HG02798 (cell line): ENCODE results near the gene GAS2L1.

Source experiments
- ATAC-seq: cut with Tn5 transposase; IDR thresholded peaks from one replicate; pipeline ENCODE4 v1.9.1; 2021; ENCODE audit warnings: mild to moderate bottlenecking; ENCODE audit not compliant: unreplicated experiment, poor library complexity

The GAS2L1 gene

DNA sequence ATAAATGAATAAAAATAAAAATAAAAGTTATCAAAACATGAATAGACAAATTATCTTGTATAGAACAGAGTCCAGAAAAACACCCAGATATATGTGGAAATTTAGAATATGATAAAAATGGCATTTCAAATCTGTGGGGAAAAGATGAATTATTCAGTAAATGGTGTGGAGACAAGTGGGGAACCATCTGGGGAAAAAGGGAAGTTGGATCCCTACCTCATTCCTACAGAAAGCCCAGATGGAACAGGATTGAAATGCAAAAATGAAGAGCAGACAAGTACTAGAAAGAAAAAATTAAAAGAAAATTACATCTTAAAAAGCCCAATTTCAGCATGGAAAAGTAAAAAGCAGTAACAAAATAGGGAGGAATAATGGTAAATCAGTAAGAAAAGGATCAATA lies 17.2 kb downstream of the GAS2L1 start:
- ATAC-seq: no peak

DNA sequence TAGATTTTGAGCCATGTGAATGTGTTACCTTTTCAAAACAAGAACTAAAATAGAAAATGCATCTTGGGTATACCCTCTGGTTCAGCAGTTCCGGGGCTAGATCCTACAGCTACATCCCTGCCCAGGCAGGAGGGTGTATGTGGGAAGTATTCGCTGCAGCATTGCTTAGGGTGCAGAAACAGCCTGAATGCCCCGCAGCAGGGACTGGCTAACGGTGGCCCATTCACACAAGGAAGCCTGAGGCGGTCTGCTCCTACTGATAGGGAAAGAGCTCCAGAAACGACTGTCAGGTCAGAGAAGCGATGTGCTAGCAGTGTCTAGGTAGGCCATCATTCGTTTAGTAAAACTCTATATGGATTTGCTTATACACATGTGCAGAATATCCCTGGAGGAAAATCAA lies 18.9 kb downstream of the GAS2L1 start:
- no peak for ATAC-seq

DNA sequence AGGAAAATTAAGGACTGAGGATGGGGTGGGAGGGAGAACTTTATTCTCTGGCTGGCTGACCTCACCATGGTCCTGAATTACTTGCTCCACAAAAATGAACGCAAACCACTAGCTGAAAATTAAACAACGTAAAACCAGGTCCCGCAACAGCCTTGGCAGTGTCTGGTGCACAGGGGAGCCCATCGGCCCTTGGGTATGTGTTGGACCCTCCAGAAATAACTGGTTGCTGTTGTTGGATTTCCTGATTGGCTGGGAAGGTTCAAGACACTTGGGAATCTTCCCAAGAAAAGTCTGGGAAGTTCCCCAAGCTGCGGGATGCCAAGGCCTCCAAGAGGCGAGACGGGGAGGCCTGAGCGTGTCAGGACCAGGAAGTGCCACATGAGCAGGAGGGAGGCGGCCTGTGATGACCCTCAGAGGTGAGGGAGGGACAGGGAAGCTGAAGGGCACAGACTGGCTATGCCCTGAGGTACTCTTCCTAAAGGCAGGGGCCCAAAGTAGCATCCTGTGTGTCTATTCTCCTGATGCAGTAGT lies 19.4 kb downstream of the GAS2L1 start:
- no peak for ATAC-seq

DNA sequence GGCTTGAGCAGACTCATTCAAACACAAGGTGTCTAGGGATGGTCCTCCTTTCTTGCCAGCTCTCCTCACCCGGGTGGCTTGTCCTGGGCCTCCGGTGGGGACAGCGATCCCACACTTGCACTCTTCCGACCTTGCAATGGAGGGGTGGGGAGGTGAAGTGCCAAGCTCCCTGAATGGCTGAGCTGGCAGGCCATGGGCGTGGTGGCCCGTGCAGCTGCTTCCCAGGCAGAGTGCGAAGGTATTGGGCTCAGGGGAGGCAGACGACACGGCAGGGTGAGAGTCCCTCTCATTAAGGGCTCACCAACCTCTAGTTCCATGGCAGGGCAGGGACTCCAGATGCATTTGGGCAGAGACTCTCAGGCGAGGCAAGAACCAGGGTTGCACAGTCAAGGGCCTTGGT lies 20.0 kb downstream of the GAS2L1 start:
- ATAC-seq: no peak

DNA sequence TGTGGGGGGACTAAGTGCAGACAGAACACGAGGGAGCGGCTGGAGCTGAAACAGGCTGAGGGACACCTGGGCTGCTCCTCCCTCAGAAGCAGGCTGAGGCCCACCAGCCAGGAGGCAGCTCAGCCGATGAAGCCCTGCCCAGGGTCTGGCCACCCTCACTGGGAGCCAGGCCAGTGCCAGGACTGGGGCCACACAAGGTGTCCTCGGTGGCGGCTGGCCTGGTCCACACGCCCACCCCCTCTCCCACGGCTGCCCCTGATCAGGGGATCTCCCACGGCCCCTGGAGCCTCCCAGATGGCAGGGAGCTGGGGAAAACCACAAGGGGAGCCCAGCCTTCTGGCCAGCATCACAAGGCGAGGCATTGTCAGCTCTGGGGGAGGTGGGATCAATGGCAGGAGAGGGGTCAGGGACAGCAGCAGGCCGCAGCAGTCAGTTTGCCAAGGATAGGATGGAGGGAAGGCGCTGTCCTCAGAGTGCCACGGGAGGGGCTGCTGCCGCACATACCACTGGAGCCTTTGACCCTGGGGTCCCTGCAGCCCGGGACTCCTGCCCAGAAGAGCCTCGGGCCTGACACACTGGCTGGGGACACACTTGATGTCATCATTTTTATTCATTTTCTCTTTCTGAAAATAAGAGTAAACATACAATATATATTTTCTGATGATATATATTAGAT lies 20.8 kb downstream of the GAS2L1 start:
- ATAC-seq: no peak

DNA sequence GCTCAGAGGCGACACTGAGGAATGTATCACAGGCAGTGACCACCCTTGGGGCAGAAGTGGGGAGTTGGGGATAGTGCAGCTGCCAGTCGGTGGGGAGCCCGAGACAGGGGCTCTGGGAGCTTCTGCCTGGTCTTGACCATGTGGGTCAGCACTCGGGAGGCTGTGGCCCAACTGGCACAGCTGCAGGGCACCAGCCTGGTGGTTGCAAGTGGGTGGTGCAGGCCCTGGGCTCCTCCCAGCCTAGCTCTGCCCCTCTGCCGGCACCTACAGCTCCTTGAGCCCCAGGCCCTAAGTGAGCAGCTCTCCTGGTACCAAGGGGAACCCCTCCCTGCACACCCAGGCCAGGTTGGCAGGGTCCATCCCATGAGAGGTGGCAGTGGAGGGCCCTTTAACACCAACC lies 21.6 kb downstream of the GAS2L1 start:
- no peak for ATAC-seq

DNA sequence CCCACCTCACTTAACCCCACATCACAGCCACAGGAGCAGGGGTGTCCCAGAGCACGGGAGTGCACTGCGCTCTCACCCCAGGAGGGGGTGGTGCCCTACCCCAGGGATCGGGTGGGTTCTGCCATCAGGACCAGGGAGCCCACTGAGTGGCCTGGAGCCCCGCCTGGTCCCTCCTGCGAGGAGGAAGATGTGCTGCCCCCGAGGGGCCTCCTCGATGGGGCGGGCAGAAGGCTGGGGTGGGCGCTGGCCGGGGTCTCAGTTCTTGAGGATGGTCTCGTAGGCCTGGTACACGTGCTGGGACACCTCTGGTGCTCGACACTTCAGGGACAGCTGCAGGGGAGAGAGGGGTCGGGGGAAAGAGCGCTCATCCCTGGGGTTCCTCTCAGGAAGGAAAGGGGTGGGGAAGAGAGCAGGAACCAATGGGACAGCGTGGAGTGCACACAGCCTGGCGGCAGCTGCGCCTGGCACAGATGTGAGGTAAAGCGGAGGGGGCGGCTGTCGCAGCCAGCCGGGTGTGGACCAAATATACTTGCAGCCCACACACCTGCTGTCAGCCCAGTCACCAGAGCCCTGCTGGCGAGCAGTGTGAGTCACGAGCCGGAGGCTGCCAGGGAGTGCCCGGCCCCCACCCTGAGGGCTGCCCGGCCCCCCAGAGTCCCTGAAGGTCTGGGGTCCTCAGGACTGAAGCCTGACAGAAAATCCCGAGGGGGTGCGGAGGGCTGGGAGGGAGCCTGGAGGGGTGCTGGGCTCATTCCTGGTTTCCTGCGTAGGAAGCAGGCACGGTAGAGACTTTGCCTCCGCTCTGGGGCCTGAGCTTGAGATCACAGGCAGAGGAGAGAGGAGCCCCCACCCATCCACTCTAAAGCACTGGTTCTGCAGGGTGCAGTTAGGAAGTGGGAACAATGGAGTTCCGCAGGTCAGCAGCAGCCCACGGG lies 22.4 kb downstream of the GAS2L1 start:
- no peak for ATAC-seq

DNA sequence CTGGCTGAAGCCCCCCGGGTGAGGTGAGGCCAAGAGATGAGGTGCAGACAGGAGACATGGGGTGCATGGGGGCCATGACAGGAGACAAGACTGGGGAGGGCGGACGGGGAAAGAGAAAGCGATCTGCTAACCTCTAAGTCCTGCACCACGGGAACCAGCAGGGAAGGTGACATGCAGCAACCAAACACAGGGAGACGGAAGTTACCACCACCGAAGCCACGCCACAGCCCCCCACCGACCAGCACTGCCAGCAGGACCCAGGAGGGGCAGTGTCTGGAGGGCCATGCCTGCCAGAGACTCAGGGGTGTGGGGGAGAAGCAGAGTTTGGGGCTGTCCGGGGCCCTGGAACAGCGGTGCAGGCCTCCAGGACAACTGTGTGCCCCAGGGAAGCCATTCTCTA lies 23.1 kb downstream of the GAS2L1 start:
- no peak for ATAC-seq

DNA sequence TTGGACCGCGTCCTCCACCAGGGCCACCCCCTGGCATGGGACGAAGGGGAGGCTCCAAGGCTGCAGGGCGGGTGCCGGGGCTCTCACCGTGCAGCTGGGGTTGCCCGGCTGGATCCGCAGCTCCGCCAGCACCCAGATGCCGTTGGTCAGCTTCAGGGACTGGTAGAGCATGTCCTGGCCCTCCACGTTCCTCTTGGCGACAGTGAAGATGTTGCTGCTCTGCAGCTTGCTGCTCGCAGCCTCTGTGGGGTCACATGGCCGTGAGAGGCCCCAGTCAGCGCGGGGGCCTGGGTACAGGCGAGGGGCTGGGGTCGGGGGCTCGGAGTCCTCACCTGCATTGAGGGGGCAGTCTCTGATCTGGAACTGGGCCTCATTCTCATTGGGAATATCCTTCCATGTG lies 23.8 kb downstream of the GAS2L1 start:
- ATAC-seq: no peak

DNA sequence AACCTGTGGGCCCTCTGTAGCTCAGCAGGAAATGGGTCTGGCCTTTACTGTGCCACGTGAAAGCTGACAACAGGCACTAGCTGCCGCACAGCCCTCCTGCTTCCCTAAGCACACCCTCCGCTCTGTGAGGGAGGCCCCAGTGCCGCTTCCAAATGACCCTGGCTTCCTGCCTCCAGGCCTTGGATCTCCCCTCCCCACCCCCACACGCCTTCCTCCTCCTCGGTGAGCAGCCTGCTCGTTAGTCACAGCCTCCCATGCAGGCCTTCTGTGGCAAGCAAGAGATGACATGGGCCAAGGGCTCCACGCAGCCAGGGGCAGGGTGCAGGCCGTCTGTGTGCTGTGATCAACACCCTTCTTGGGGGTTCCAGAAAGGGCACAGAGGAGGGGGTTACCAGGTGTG lies 24.3 kb downstream of the GAS2L1 start:
- ATAC-seq: no peak

DNA sequence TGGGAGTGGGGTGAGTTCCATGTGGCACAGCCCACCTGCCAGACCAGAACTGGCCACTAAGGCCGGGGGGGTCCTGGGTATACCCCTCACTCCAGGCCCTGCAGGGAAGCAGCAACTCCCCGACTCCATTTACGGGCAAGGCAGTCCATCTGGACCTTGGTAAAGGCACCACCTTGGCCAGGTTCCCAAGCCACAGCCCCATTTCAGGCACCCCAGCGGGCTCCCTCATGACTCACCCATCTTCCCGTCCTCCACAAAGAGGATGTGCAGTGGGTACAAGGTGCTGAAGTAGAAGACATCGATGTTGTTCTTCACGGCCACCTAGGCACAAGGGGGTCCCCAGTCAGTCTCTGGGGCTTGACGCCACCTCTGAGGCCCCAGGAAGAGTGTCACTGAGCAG lies 24.8 kb downstream of the GAS2L1 start:
- ATAC-seq: no peak

DNA sequence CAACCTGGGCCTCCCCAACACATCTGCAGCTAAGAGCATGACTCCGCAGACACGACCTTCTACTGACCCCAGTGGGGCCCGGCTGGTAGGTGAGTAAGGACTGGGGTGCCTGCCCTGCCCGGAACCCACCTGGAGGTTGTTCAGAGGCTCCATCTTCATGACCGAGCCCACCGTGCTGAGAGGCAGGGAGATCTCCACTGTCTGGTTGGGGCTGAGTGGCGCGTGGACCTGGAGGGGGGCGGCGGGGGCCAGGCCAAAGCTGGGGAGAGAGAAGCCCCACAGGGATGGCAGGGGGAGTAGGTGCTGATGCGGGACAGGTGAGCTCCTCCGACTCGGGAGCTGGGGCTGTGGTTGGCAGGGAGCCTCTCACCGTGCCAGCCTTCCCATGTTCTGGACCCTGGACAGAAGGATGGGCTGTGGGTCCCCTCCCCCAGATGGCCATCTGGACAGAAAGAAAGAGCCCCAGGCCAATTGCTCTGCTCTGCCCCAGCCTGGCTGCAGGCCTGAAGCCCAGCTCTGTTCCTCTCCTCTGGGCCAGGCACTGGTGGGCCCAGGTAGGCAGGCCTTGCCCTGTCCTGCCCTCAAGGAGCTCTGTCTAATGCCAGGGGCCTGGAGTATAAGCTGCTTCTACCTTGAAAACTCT lies 25.3 kb downstream of the GAS2L1 start:
- no peak for ATAC-seq

DNA sequence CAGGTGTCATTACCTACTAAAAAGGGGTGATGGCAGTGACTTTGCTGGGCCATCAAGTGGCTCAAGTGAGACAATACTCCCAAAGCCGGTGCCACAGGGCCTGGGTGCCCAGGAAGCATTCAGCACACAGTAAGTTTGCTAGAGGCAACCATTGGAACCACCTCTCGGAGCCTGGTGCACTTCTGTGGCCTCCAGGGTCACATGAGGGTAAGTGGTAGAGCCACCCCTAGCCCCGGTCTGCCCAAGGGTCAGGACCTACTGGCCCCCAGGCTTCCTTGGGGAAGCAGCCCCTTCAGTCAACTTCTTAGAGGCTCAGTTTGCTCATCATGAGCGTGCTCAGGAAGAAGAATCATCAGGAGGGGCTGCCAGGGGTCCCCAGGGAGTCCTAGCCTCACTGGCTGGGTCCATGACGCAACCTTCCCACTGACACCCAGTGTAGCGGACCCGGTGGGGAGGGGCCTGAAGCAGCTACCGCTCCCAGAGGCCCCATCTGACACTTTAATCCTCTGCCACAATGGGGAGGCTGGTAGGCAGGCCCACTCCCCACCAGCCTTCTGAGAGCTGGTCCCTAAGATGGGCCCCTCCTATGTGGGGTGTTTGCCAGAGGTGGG lies 26.5 kb downstream of the GAS2L1 start:
- ATAC-seq: no peak

DNA sequence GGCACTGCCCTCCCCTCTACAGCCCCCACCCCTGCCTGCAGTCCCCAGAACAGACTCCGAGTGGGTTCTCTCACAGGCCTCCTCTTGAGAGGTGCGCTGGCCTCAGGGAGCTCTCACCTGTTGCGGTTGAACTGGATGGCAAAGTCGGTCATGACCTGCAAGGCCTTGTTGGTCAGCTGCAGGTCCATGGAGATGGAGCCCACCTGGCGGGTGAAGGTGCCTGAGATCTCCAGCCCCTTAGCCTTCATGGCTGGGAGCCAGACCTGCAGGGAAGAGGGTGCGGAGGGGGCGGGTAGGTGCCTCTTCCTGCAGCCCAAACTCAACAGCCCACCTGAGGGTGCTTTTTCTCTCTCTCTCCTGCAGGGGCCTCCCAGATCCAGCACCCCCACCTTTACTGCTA lies 27.7 kb downstream of the GAS2L1 start:
- no peak for ATAC-seq

DNA sequence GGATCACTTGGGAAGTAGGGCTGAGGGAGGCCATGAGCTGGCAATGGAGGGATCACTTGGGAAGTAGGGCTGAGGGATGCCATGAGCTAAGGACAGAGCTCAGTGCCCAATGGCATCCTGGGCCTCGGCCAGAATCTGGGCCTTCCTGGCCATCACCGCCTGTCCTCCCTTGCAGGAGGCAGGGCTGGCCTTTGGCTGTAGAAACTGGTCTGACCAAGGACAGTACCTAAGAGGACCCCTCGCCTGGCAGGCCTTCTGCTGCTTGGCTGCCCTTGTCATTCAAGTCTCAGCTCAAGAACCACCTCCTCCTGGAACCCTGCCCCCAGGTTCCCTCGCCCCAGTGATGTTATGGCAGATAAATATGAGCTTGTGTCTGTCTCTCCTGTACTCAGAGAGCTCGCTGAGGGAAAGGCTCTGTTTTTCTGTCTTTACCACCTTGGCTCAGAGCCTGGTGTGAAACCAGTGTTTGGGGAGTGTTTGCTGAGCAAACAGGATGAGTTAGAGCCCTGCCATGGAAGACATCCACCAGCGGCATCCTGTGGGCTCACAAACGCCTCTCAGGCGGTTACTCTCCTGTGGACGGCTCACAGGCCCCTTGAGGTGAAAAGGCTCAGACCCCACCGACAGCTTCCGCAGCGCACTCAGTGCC lies 28.4 kb downstream of the GAS2L1 start:
- ATAC-seq: no peak

DNA sequence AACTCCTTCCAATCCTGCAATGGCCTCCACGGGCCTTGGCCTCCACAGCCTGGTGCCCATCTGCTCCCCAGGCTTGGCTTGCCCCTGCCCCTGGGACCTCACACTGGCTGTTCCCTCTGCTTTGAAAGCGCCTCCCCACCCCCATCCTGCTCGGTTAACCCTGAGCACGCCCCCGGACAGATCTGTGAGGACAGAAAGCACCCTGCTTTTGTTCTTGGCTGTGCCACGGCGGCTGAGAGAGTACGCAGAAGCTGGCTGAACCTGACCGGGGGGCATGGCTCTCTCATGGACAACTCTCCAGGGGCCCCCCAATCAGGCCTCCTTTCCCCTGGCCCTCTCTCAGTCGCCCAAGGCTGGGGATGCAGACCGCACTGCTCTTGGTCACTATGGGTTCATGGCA lies 29.2 kb downstream of the GAS2L1 start:
- no peak for ATAC-seq

DNA sequence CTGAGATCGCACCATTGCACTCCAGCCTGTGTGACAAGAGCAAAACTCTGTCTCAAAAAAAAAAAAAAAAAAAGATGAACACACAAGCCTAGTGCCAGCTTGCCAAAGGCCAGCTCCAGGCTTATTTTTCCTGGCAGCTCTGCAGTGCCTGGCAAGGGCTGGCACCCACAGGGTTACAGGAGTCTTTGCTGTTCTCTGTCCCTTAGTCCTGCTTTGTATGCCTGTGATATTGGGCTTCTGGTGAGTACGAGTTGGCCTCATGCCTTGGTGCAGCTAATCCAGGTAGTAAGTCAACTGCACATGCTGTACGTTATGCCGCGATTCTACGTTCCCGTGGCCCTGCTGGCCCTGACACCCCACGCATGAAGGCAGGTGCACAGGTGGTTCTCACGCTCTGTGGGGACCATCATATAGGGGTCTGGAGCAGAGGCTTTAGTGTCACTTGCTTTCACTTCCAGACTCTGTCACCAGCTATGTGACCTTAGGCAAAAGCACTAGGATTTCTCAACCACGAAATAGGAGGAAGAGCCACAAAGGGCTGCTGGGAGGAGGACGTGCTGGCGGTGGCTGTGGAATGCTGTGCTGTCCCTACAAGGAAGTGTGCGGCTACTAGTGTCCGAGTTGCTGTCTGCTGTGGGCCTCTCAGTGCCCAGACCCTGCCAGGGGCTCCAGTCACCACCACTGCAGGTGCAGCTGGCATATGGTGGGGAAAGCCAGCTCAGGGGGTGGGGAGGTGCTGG lies 30.5 kb downstream of the GAS2L1 start:
- ATAC-seq: no peak

DNA sequence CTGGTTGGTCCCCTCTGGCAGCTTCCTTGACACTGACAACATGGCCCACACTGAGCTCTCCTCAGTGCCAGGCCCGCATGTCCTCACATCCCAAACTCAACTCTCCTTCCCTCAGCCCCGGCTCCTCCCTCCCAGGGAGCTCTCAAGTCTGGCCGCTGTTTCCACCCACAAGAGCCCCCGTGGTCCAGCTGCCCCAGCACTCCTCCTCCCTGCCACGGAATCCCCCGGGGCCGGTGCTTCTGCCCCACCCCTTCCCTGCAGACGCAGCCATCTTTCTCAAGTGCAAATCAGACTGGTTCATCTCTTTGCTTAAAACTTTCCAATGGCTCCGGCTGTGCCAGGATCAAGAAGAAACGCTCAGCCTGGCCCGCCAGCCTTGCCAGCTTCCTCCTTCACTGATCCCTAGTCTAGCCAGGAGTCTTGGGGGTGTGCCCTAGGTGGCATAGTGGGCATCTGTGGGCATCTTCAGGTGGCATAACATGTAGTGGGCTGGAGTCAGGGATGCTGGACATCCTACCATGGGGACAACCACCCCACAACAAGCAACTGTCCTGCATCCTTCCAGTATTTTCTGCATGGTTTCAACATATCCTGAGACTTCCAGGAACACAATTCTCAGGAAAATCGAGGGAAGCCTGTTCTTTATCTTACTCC lies 31.3 kb downstream of the GAS2L1 start:
- ATAC-seq: no peak

DNA sequence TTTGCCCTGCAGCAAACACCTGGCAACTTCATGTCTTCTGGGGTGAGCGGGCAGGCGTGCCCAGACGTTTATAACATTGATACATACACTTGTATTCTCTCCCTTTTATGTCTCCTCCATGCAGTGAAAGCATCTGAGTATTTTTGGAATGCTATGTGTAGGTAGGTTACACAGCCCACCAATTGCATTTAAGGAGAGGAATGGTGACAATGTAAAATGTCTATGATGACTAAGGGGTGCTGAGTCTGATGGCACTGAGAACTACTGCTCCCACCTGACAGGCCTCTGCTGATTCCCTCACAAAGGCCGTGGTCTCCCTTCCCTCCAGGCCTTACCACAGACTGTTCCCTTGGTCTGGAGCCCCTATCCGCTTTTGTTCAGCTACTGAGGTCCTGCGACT lies 31.9 kb downstream of the GAS2L1 start:
- ATAC-seq: no peak
